ENCODE data around the gene SYT11. TPM values are rescaled to one million over a fixed set of nuclear protein-coding genes. Genes with fewer than 3 reads are reported as not detected.
A peak's percentile ranks its signal among the peaks of the same experiment; 100 is the strongest.

Gene SYT11
- total and polyA plus RNA-seq, 2 experiments from 2014 or later: 0.39 to 2.0 TPM

- no peaks in the 10 kb centered on the region for H3K79me2 ChIP-seq
- TF ChIP-seq CTCF (IDR thresholded peaks at IDR 0.05; ENCODE audit: poor library complexity) (no peak), EZH2 (IDR thresholded peaks at IDR 0.05; ENCODE audit: borderline replicate concordance) (no peak), EZH2phosphoT487 (IDR thresholded peaks at IDR 0.05; ENCODE audit: low read depth, severe bottlenecking, unreplicated experiment) (no peak)
- no peaks in the 10 kb centered on the region for H3K27me3 ChIP-seq
- H3K4me1 ChIP-seq (ENCODE audit: insufficient read depth): peaks cover 11% of the 10 kb centered on the region
- no peak for DNase-seq (ENCODE audit: low spot score)
- no peak overlapping the region for H3K4me3 ChIP-seq
- H3K27ac ChIP-seq: no peak overlapping the region
- H2AFZ ChIP-seq: no peak overlapping the region
- H3K4me2 ChIP-seq: no peak overlapping the region
- no peaks in the 10 kb centered on the region for H3K9me3 ChIP-seq (ENCODE audit: low read depth)
- no peaks in the 10 kb centered on the region for H4K20me1 ChIP-seq (ENCODE audit: insufficient read depth, poor library complexity, severe bottlenecking)
- H3K36me3 ChIP-seq (replicated peaks; ENCODE audit: insufficient read depth, low read depth): no peaks in the 10 kb centered on the region
- no peaks in the 10 kb centered on the region for H3K9me2 ChIP-seq (replicated peaks; ENCODE audit: insufficient read depth)
- 86% methylated on average over 2 of the region's 2 CpGs for WGBS (ENCODE audit: low lambda C conversion rate, missing lambda C conversion rate)
Observed at GRCh38 chr1:155889566-155889965, 30.2 kb downstream of the SYT11 start.

GRCh38 chr1:155890251-155890650 lies 30.9 kb downstream of the SYT11 start:
- no peak overlapping the region for H3K4me3 ChIP-seq
- no peaks in the 10 kb centered on the region for H3K9me3 ChIP-seq (ENCODE audit: low read depth)
- no peak overlapping the region for H3K4me2 ChIP-seq
- TF ChIP-seq EZH2 (IDR thresholded peaks at IDR 0.05; ENCODE audit: borderline replicate concordance) (no peak), EZH2phosphoT487 (IDR thresholded peaks at IDR 0.05; ENCODE audit: low read depth, severe bottlenecking, unreplicated experiment) (no peak), CTCF (IDR thresholded peaks at IDR 0.05; ENCODE audit: poor library complexity) (no peak)
- no peaks in the 10 kb centered on the region for H3K27me3 ChIP-seq
- no peaks in the 10 kb centered on the region for H3K36me3 ChIP-seq (replicated peaks; ENCODE audit: insufficient read depth, low read depth)
- no peak overlapping the region for H2AFZ ChIP-seq
- no peaks in the 10 kb centered on the region for H3K79me2 ChIP-seq
- peaks cover 11% of the 10 kb centered on the region for H3K4me1 ChIP-seq (ENCODE audit: insufficient read depth)
- WGBS (ENCODE audit: low lambda C conversion rate, missing lambda C conversion rate): 71% methylated on average over 3 of the region's 3 CpGs
- no peak overlapping the region for H3K27ac ChIP-seq
- H3K9me2 ChIP-seq (replicated peaks; ENCODE audit: insufficient read depth): no peaks in the 10 kb centered on the region
- no peaks in the 10 kb centered on the region for H4K20me1 ChIP-seq (ENCODE audit: insufficient read depth, poor library complexity, severe bottlenecking)
- no peak for DNase-seq (ENCODE audit: low spot score)

GRCh38 chr1:155892796-155893195 lies 33.4 kb downstream of the SYT11 start:
- Histone ChIP-seq H3K4me3 (no peak overlapping the region), H3K4me2 (no peak overlapping the region), H4K20me1 (ENCODE audit: insufficient read depth, poor library complexity, severe bottlenecking) (no peaks in the 10 kb centered on the region), H3K9me2 (replicated peaks; ENCODE audit: insufficient read depth) (no peaks in the 10 kb centered on the region), H3K9me3 (ENCODE audit: low read depth) (no peaks in the 10 kb centered on the region), H3K79me2 (no peaks in the 10 kb centered on the region), H3K27me3 (no peaks in the 10 kb centered on the region), H3K27ac (peak overlapping the region; percentile 87), H2AFZ (no peak overlapping the region), H3K4me1 (ENCODE audit: insufficient read depth) (peaks cover 11% of the 10 kb centered on the region), H3K36me3 (replicated peaks; ENCODE audit: insufficient read depth, low read depth) (no peaks in the 10 kb centered on the region)
- WGBS (ENCODE audit: low lambda C conversion rate, missing lambda C conversion rate): 46% methylated on average over 3 of the region's 3 CpGs
- TF ChIP-seq CTCF (IDR thresholded peaks at IDR 0.05; ENCODE audit: poor library complexity) (no peak), EZH2 (IDR thresholded peaks at IDR 0.05; ENCODE audit: borderline replicate concordance) (no peak), EZH2phosphoT487 (IDR thresholded peaks at IDR 0.05; ENCODE audit: low read depth, severe bottlenecking, unreplicated experiment) (no peak)
- peak; percentile 23 for DNase-seq (ENCODE audit: low spot score)
